SK-N-SH treated with all-trans-retinoic acid at 6 μM for 48 hours (cell line): Measurements from ENCODE around the gene PLGRKT.

Experiments used
- ATAC-seq: fragments of 200-7000 bp; cut with Tn5 transposase; 3 replicates; pipeline ENCODE4 v1.9.1; 2020; ENCODE audit warnings: mild to moderate bottlenecking, moderate library complexity
- ARNTL ChIP-seq: fragments of 450-650 bp; formaldehyde crosslinking; IDR thresholded peaks from 2 replicates; pipeline ENCODE4 v1.5.0; 2020; ENCODE audit warnings: low read depth, mild to moderate bottlenecking, moderate library complexity, borderline replicate concordance
- BACH2 ChIP-seq: fragments of 250-450 bp; sonication (Bioruptor Pico); IDR thresholded peaks from 2 replicates; pipeline ENCODE4 v1.9.0; 2021; ENCODE audit warnings: mild to moderate bottlenecking, borderline replicate concordance
- CREB5 ChIP-seq: fragments of 250-450 bp; sonication (Bioruptor Pico); IDR thresholded peaks from 2 replicates; pipeline ENCODE4 v1.5.1; 2020; ENCODE audit warnings: low read depth, mild to moderate bottlenecking, moderate library complexity
- CSDC2 ChIP-seq: fragments of 250-450 bp; sonication (Bioruptor Pico); IDR thresholded peaks from 2 replicates; pipeline ENCODE4 v1.5.0; 2020; ENCODE audit warnings: mild to moderate bottlenecking, moderate library complexity
- CSRNP3 ChIP-seq: fragments of 250-450 bp; sonication (Bioruptor Pico); IDR thresholded peaks from 2 replicates; pipeline ENCODE4 v1.5.1; 2021; ENCODE audit warnings: mild to moderate bottlenecking, moderate library complexity
- ESRRG ChIP-seq: fragments of 250-450 bp; sonication (Bioruptor Pico); IDR thresholded peaks from 2 replicates; pipeline ENCODE4 v1.6.1; 2021; ENCODE audit warnings: mild to moderate bottlenecking
- GLIS3 ChIP-seq: fragments of 250-450 bp; sonication (Bioruptor Pico); IDR thresholded peaks from 2 replicates; pipeline ENCODE4 v1.5.0; 2020; ENCODE audit warnings: mild to moderate bottlenecking, moderate library complexity
- ISL1 ChIP-seq: fragments of 250-450 bp; sonication (Bioruptor Pico); IDR thresholded peaks from 2 replicates; pipeline ENCODE4 v2.1.2; 2022; ENCODE audit warnings: mild to moderate bottlenecking, moderate library complexity
- OSR1 ChIP-seq: fragments of 250-450 bp; sonication (Bioruptor Pico); IDR thresholded peaks from 2 replicates; pipeline ENCODE4 v1.8.0; 2022; ENCODE audit warnings: moderate library complexity, mild to moderate bottlenecking, inconsistent platforms
- PATZ1 ChIP-seq: fragments of 250-450 bp; sonication (Bioruptor Pico); IDR thresholded peaks from 2 replicates; pipeline ENCODE4 v1.8.0; 2020; ENCODE audit warnings: mild to moderate bottlenecking, moderate library complexity, borderline replicate concordance
- SNAI2 ChIP-seq: fragments of 250-450 bp; sonication (Bioruptor Pico); IDR thresholded peaks from 2 replicates; pipeline ENCODE4 v1.5.0; 2020; ENCODE audit warnings: mild to moderate bottlenecking, moderate library complexity
- TCF4 ChIP-seq: fragments of 250-450 bp; sonication (Bioruptor Pico); IDR thresholded peaks from 2 replicates; pipeline ENCODE4 v1.8.0; 2021; ENCODE audit warnings: mild to moderate bottlenecking, moderate library complexity, borderline replicate concordance
- TOX ChIP-seq: fragments of 250-450 bp; sonication (Bioruptor Pico); IDR thresholded peaks from 2 replicates; pipeline ENCODE4 v1.8.0; 2021; ENCODE audit warnings: mild to moderate bottlenecking, moderate library complexity, borderline replicate concordance
- TSHZ2 ChIP-seq: fragments of 250-450 bp; sonication (Bioruptor Pico); IDR thresholded peaks from 2 replicates; pipeline ENCODE4 v1.5.0; 2020; ENCODE audit warnings: mild to moderate bottlenecking, moderate library complexity
- ZC3H10 ChIP-seq: fragments of 250-450 bp; sonication (Bioruptor Pico); IDR thresholded peaks from 2 replicates; pipeline ENCODE4 v1.5.1; 2021; ENCODE audit warnings: mild to moderate bottlenecking, moderate library complexity
- ZFP3 ChIP-seq: fragments of 250-450 bp; sonication (Bioruptor Pico); IDR thresholded peaks from 2 replicates; pipeline ENCODE4 v1.5.0; 2020; ENCODE audit warnings: mild to moderate bottlenecking, moderate library complexity
- ZFP30 ChIP-seq: fragments of 450-650 bp; formaldehyde crosslinking; IDR thresholded peaks from 2 replicates; pipeline ENCODE4 v1.5.0; 2022; ENCODE audit warnings: mild to moderate bottlenecking, moderate library complexity
- ZNF565 ChIP-seq: fragments of 450-650 bp; formaldehyde crosslinking; conservative IDR thresholded peaks from 2 replicates; pipeline ENCODE4 v1.5.0; 2020; ENCODE audit warnings: low read depth, mild to moderate bottlenecking, moderate library complexity
- ZNF70 ChIP-seq: fragments of 450-650 bp; formaldehyde crosslinking; IDR thresholded peaks from 2 replicates; pipeline ENCODE4 v1.5.0; 2020; ENCODE audit warnings: mild to moderate bottlenecking, moderate library complexity

PLGRKT gene

GRCh38 chr9:5361326-5362010 is 76.3 kb downstream of the PLGRKT start (continued):
- TF ChIP-seq PATZ1 (CRISPR knock-in tag) (no peak), ZNF70 (CRISPR knock-in tag) (no peak), TSHZ2 (CRISPR knock-in tag) (no peak), BACH2 (CRISPR knock-in tag) (no peak)
- TF ChIP-seq, all 23 proteins: peak for 0

GRCh38 chr9:5360341-5360740 is 77.4 kb downstream of the PLGRKT start:
- ATAC-seq = no peak
- TF ChIP-seq CSDC2 = no peak
- TF ChIP-seq CREB5 (CRISPR knock-in tag) = no peak
- no peak for TF ChIP-seq GLIS3
- TF ChIP-seq BACH2 (CRISPR knock-in tag) = no peak
- no peak for TF ChIP-seq ZNF70 (CRISPR knock-in tag)
- TF ChIP-seq ISL1 (CRISPR knock-in tag) = no peak
- no peak for TF ChIP-seq SNAI2
- no peak for TF ChIP-seq OSR1 (CRISPR knock-in tag)
- no peak for TF ChIP-seq TOX (CRISPR knock-in tag)
- TF ChIP-seq ZNF565 = no peak
- TF ChIP-seq ARNTL (CRISPR knock-in tag) = no peak
- TF ChIP-seq ZFP3 (CRISPR knock-in tag) = no peak
- no peak for TF ChIP-seq CSRNP3
- TF ChIP-seq ZFP30 = no peak
- TF ChIP-seq ESRRG (CRISPR knock-in tag) = no peak

- TF ChIP-seq ISL1 (CRISPR knock-in tag) (no peak), PATZ1 (CRISPR knock-in tag) (no peak)
- TF ChIP-seq, all 23 proteins: peak for 0
- no peak for ATAC-seq
These were observed 80.2 kb downstream of the PLGRKT start for GRCh38 chr9:5357431-5358105.

- TF ChIP-seq GLIS3 = no peak
- TF ChIP-seq ZNF565 = no peak
- TF ChIP-seq TCF4 (CRISPR knock-in tag) = no peak
- TF ChIP-seq PATZ1 (CRISPR knock-in tag) = no peak
- no peak for TF ChIP-seq ZC3H10
- TF ChIP-seq, all 23 proteins: peak for 0
- no peak for ATAC-seq
These were observed 81.9 kb downstream of the PLGRKT start for GRCh38 chr9:5355817-5356216.
